ENCODE results near the gene KDM5B.
"Not testable (repeated sequence)": the region's sequence is repeated elsewhere in the genome, so short reads cannot be mapped to it uniquely, and the experiment has no call there.

Gene KDM5B

GRCh38 chr1:202807926-202808757, at the start of gene KDM5B:
Gene KDM5B (minus strand): TSS chr1:202808421. CDS start chr1:202808305, 116 bp downstream.
- no peak for DNase-seq (ENCODE audit: low read depth)

- DNase-seq (ENCODE audit: low read depth) = no peak
Measured at GRCh38 chr1:202857136-202857610, 49.0 kb upstream of the KDM5B start.

- no peak for DNase-seq (ENCODE audit: low read depth)
Measured at GRCh38 chr1:202856014-202856413, 47.8 kb upstream of the KDM5B start.

GRCh38 chr1:202854787-202855186, 46.6 kb upstream of the KDM5B start:
- no peak for DNase-seq (ENCODE audit: low read depth)

- DNase-seq (ENCODE audit: low read depth) = no peak
Measured at GRCh38 chr1:202852163-202852904, 44.1 kb upstream of the KDM5B start.

GRCh38 chr1:202850593-202851362, 42.6 kb upstream of the KDM5B start:
- DNase-seq (ENCODE audit: low read depth) = no peak

- DNase-seq (ENCODE audit: low read depth) = no peak
Measured at GRCh38 chr1:202848191-202848542, 39.9 kb upstream of the KDM5B start.

- no peak for DNase-seq (ENCODE audit: low read depth)
Measured at GRCh38 chr1:202844935-202845334, 36.7 kb upstream of the KDM5B start.

- no peak for DNase-seq (ENCODE audit: low read depth)
Measured at GRCh38 chr1:202844259-202844658, 36.0 kb upstream of the KDM5B start.

GRCh38 chr1:202843081-202843480, 34.9 kb upstream of the KDM5B start:
- DNase-seq (ENCODE audit: low read depth) = no peak

GRCh38 chr1:202837746-202838262, 29.6 kb upstream of the KDM5B start:
- no peak for DNase-seq (ENCODE audit: low read depth)

GRCh38 chr1:202836623-202837403, 28.6 kb upstream of the KDM5B start:
- DNase-seq (ENCODE audit: low read depth) = no peak

- DNase-seq (ENCODE audit: low read depth) = no peak
Measured at GRCh38 chr1:202835548-202836072, 27.4 kb upstream of the KDM5B start.

- no peak for DNase-seq (ENCODE audit: low read depth)
Measured at GRCh38 chr1:202834771-202835547, 26.7 kb upstream of the KDM5B start.

- DNase-seq (ENCODE audit: low read depth) = no peak
Measured at GRCh38 chr1:202831906-202832305, 23.7 kb upstream of the KDM5B start.

GRCh38 chr1:202829223-202829622, 21.0 kb upstream of the KDM5B start:
- not testable (repeated sequence) for DNase-seq (ENCODE audit: low read depth)

- DNase-seq (ENCODE audit: low read depth) = no peak
Measured at GRCh38 chr1:202825748-202826147, 17.5 kb upstream of the KDM5B start.

- DNase-seq (ENCODE audit: low read depth) = no peak
Measured at GRCh38 chr1:202821467-202821866, 13.2 kb upstream of the KDM5B start.

- DNase-seq (ENCODE audit: low read depth) = no peak
Measured at GRCh38 chr1:202818819-202819218, 10.6 kb upstream of the KDM5B start.

GRCh38 chr1:202815120-202815519, 6.9 kb upstream of the KDM5B start:
- DNase-seq (ENCODE audit: low read depth) = no peak
